Fibroblast of villous mesenchyme (primary cell): Measurements from ENCODE around the gene SIN3B. TPM values are rescaled to one million over a fixed set of nuclear protein-coding genes. Genes with fewer than 3 reads are reported as not detected.

Experiments
- DNase-seq: peaks from one replicate; pipeline ENCODE4 v3.0.0-alpha.2; 2010; ENCODE audit warnings: low read depth
- H3K4me3 ChIP-seq: 2 replicates; pipeline ENCODE4 v1.5.1; 2011; ENCODE audit warnings: low read depth, mild to moderate bottlenecking, low read length
- CTCF ChIP-seq: IDR thresholded peaks from 2 replicates; pipeline ENCODE4 v1.5.1; 2012; ENCODE audit warnings: low read depth, mild to moderate bottlenecking, low read length; ENCODE audit not compliant: insufficient read depth
- total RNA-seq: library from RNA; depleted of rRNA; stranded (reverse); fragments of >200 nt; gene quantifications from 2 replicates; pipeline ENCODE4 v1.2.3, GENCODE V29; 2012

Gene SIN3B
- total RNA-seq, 1 donor, result 40.2 TPM

- no peak overlapping the region for H3K4me3 ChIP-seq
- no peak for TF ChIP-seq CTCF
- no peak for DNase-seq
These were observed 20.9 kb downstream of the SIN3B start for GRCh38 chr19:16850133-16850532.

- DNase-seq, result no peak
- no peak for TF ChIP-seq CTCF
- H3K4me3 ChIP-seq, result no peak overlapping the region
These were observed 22.0 kb downstream of the SIN3B start for GRCh38 chr19:16851031-16851712.

- DNase-seq, result no peak
- TF ChIP-seq CTCF, result no peak
- no peak overlapping the region for H3K4me3 ChIP-seq
These were observed 23.9 kb downstream of the SIN3B start for GRCh38 chr19:16853066-16853465.

GRCh38 chr19:16856091-16856490 is 26.9 kb downstream of the SIN3B start:
- H3K4me3 ChIP-seq, result no peak overlapping the region
- DNase-seq, result no peak
- no peak for TF ChIP-seq CTCF

- H3K4me3 ChIP-seq, result no peak overlapping the region
- no peak for DNase-seq
- no peak for TF ChIP-seq CTCF
These were observed 30.4 kb downstream of the SIN3B start for GRCh38 chr19:16859626-16860025.

- TF ChIP-seq CTCF, result no peak
- no peak for DNase-seq
- H3K4me3 ChIP-seq, result no peak overlapping the region
These were observed 30.9 kb downstream of the SIN3B start for GRCh38 chr19:16860118-16860517.

GRCh38 chr19:16861011-16861410 is 31.8 kb downstream of the SIN3B start:
- DNase-seq, result no peak
- H3K4me3 ChIP-seq, result no peak overlapping the region
- no peak for TF ChIP-seq CTCF
